ENCODE data around the gene KDM5A. TPM values are rescaled to one million over a fixed set of nuclear protein-coding genes. Genes with fewer than 3 reads are reported as not detected.
"Not testable (repeated sequence)": the region's sequence is repeated elsewhere in the genome, so short reads cannot be mapped to it uniquely, and the experiment has no call there.

Gene KDM5A
- polyA plus RNA-seq (ENCODE audit: insufficient read length in 10 of 10) = 10 to 100 TPM; 17.4 to 27.2 (median 23.8) TPM
- long read RNA-seq, donor 1 = 0 reads
- long read RNA-seq, donor 2 = 0 reads
- long read RNA-seq, donor 3 = 0 reads
- long read RNA-seq, donor 4, partial matches to known transcripts = 0 of 1 reads
- long read RNA-seq, donor 4, other reads (novel, unspliced or antisense) = 0 of 1 reads
- long read RNA-seq, donor 5 = 0 reads
- long read RNA-seq, donor 6 = 0 reads
- long read RNA-seq, donor 7 = 0 reads
- long read RNA-seq, donor 8 = 0 reads
- long read RNA-seq, donor 9 = 0 reads

- peak; percentile 94 to 98 (median 96) for DNase-seq
Measured at GRCh38 chr12:389142-390096, at the start of gene KDM5A. Gene KDM5A, minus strand, starts transcription at chr12:389320. Its CDS starts 229 bp downstream, at chr12:389091.

- DNase-seq = not testable (repeated sequence)
Measured at GRCh38 chr12:435737-436136, 46.6 kb upstream of the KDM5A start.

- DNase-seq = no peak
Measured at GRCh38 chr12:422526-422925, 33.4 kb upstream of the KDM5A start.

- DNase-seq = no peak
Measured at GRCh38 chr12:418432-418831, 29.3 kb upstream of the KDM5A start.

- DNase-seq = no peak
Measured at GRCh38 chr12:414859-415258, 25.7 kb upstream of the KDM5A start.

- peak in 1 of 3 donors; percentile 46 for DNase-seq
Measured at GRCh38 chr12:402029-402389, 12.9 kb upstream of the KDM5A start.

- peak; percentile 93 to 98 (median 96) for DNase-seq
Measured at GRCh38 chr12:401235-402028, 12.3 kb upstream of the KDM5A start, which contains the start of gene CCDC77. Gene CCDC77, plus strand, starts transcription at chr12:401644. Its CDS starts 7,740 bp downstream, at chr12:409384.

- no peak for DNase-seq
Measured at GRCh38 chr12:400828-401227, 11.7 kb upstream of the KDM5A start.

- DNase-seq = peak; percentile 10 to 71 (median 45)
Measured at GRCh38 chr12:388541-389141, 479 bp downstream of the KDM5A start.

- peak in 1 of 3 donors; percentile 7 for DNase-seq
Measured at GRCh38 chr12:388012-388411, 1.1 kb downstream of the KDM5A start.

- DNase-seq = no peak
Measured at GRCh38 chr12:386651-387050, 2.5 kb downstream of the KDM5A start.

GRCh38 chr12:370739-371485 lies 18.2 kb downstream of the KDM5A start:
- DNase-seq = not testable (repeated sequence)

- no peak for DNase-seq
Measured at GRCh38 chr12:367972-368371, 21.1 kb downstream of the KDM5A start.

GRCh38 chr12:366820-367219 lies 22.3 kb downstream of the KDM5A start:
- DNase-seq = no peak

GRCh38 chr12:359091-359490 lies 30.0 kb downstream of the KDM5A start:
- DNase-seq = no peak

GRCh38 chr12:356276-356988 lies 32.7 kb downstream of the KDM5A start:
- peak in 1 of 3 donors; percentile 2 for DNase-seq

- DNase-seq = not testable (repeated sequence)
Measured at GRCh38 chr12:351197-351596, 37.9 kb downstream of the KDM5A start.

GRCh38 chr12:349625-350024 lies 39.5 kb downstream of the KDM5A start:
- not testable (repeated sequence) for DNase-seq

- not testable (repeated sequence) for DNase-seq
Measured at GRCh38 chr12:343036-343435, 46.1 kb downstream of the KDM5A start.

- no peak for DNase-seq
Measured at GRCh38 chr12:337039-337438, 52.1 kb downstream of the KDM5A start.
